GM18508 (cell line): ENCODE data around the gene KCTD17.

Experiments used
- ATAC-seq: cut with Tn5 transposase; IDR thresholded peaks from one replicate; pipeline ENCODE4 v1.9.1; 2021; ENCODE audit warnings: moderate number of reproducible peaks; ENCODE audit not compliant: insufficient read depth, unreplicated experiment

KCTD17 gene

DNA sequence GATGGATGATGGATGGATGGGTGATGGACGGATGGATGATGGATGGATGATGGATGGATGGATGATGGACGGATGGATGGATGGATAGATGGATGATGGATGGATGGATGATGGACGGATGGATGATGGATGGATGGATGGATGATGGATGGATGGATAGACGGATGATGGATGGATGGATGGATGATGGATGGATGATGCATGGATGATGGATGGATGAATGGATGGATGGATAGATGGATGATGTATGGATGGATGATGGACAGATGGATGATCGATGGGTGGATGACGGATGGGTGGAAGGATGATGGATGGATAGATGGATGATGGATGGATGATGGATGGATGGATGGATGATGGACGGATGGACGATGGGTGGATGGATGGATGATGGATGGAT, 21.1 kb downstream of the KCTD17 start:
- no peak for ATAC-seq

DNA sequence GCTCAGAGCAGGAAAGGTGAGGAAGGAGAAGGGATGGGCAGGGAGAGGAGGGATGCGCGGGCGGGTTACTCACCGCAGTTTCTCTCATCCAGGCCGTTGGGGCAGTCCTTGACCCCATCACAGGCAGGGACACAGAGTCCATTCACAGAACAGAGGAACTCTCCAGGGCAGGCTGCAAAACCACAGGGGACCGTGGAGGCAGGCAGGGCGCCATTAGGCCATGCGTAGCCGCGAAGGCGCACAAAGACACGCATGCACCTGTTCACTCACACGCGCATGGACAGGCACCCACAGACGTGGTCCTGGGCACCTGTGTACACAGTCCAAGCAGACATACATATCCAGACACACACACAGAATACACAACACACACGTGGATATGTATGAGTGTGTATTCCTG, 23.0 kb downstream of the KCTD17 start:
- no peak for ATAC-seq

DNA sequence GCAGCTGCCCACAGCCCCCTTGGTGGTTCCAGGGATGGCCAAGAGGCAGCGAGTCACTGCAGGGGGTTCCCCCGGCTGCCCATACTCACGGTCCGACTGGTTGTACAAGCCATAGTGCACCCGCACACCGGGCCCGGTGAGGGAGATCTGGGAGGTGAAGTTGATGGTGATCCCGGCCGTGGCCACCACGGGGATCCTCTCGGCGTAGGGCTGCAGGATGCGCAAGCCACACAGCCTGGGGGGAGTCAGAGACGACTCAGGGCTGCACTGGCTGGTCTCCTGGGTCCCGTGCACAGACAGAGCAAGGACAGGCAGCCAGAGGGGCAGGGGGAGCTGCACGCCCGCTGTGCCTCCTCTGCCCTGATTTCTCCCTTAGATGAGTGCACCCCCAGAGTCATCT, 23.5 kb downstream of the KCTD17 start:
- ATAC-seq = no peak

DNA sequence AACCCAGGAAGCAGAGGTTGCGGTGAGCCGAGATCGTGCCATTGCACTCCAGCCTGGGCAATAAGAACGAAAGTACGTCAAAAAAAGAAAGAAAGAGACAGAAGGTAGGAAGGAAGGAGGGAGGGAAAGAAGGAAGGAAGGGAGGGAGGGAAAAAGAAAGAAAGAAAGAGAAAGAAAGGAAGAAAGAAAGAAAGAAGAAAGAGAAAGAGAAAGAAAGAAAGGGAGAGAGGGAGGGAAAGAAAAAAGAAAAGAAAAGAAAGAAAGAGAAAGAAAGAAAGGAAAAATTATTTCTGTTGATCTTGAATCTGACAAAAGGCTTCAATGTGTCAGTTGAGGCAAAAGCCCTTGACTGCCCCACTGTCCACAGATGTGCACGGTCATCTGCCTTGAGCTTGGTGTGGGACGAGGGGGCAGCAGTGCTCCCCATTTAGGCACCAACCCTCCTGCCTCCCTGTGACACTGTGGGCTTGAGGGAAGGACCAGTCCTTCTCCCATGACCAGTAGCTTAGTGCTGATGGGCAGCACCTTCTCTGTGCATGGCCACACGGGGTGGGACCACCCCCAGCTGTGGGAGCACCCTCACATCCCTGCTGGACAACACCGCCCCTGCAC, 24.4 kb downstream of the KCTD17 start:
- no peak for ATAC-seq

DNA sequence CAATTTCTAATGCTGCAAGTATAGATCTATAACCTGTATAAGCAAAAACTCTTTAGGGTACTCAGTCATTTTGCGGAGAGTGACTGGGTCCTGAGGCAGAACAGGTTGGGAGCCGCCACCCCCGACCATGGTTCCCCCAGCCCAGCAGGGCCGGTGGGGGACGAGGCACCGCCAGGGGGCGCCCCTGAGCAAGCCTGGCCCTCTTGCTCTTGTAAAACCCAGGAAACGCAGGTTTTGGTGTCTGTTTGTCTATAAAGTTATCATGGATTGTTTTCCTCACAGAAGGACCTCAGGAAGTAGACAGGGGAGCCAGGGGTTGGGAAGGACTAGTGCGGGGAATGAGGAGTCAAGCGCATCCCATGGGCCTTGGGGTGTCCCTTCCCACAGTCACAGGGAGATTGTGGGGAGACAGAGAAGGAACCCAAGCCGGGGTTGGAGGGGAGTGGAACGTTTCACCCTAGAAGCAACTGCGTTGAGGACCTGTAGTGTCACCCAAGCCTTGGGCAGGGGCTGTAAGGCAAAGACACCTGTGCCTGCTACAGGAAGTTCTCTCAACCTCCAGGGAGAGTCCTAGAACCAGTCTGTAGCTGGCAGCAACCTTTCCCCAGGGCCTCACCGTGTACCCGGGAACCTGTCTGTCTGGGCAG, 26.4 kb downstream of the KCTD17 start:
- no peak for ATAC-seq

DNA sequence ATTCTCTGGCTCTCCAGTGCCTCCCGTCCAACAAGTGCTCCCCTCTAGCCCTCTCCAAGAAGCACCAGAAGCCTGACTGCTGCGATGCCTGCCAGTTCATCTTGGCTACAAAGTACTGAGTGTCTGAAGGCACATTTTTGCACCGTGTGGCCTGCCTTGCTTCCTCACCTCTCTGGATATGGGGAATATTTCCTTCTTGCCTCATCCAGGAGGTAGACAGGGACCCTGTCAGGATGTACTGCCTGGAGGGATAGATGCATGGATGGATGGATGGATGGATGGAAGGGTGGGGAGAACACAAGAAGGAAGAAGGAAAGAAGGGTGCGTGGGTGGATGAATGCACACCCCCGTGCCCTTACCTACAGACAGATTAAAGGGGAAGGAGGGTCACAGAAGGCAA, 27.6 kb downstream of the KCTD17 start:
- ATAC-seq = no peak

DNA sequence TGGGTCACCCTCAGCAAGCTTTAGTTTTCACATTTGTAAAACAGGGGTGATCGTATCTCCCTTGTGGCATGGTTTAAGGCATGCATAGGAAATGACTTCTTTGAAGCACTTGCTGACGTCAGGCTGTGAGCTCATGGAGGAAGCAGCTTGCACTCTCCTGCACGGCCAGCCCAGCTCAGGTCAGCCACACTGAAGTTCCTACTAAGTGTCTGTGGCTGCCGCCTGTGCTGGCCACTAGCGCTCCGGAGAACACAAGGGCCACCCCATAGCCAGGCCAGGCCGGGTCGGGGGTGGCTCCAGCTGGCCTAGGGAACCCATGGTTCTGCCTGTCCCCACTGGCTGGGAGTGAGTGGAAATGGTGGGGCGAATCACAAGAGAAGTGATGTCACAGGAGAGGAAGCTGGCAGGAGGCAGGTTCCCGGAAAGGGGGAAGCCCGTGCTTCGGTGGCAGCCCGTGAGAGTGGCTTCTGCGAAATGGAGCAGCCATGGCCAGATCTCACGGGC, 28.2 kb downstream of the KCTD17 start:
- no peak for ATAC-seq

DNA sequence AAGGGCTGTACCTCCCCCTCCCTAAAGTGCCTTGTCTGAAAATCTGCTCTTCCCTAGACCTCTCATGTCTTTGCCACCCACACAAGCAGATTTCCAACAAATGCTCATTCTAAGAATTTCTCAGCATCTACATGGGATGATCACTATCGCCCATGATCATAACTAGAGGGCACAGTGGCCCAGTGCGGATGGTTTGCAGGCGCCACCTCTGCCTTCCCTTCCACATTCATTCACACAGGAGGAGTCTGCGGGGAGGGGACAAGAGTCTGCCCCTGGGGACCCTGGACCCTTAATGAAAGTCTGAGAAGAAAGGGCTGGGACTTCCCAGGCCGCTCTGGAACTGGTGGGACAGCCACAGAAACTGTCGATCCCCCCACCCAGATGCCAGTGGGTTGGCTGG, 28.9 kb downstream of the KCTD17 start:
- ATAC-seq = no peak

DNA sequence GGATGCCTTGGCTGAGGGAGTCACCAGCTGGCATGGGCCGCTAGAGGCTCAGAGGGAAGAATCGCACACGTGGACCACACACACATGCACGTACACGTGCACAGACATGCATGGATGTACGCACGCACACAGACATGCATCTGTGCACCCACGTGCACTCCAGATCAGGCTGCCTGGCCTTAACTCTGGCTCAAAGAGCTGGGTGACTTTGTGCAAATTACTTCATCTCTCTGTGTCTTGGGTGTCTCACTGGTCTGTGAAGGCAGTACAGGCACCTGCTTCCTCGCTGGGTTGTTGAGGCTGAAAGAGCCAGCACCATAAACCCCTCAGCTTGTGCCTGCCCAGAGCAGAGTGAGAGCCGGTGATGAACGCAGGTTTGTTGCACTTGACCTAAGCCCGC, 29.3 kb downstream of the KCTD17 start:
- ATAC-seq = no peak

DNA sequence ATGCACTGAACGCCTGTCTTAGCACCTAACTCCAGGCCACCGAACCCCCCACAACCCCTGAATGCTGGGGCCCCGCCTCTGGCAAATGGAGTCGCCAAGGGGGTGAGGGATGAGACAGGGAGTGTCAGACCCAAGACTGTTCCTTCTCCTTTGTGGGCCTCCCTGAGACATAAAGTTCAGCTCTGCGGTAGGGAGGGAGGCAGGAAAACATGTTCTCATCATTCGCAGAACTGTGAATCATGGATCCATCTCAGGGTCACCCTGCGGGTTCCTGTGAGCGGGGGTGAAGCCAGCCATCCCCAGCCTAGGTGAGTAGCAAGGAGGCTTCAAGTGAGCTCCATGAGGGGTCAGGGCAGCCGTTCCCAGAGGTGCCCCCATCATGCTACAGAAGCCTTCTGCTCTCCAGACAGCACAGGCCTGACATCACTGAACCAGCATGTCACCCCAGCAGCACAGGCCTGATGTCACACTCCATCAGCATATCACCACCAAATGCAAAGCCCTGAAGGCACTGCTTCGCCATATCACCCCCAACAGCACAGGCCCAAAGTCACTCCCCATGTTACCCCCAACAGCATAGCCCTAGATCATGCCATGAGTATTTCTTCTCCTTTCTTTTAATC, 30.8 kb downstream of the KCTD17 start:
- ATAC-seq = no peak

DNA sequence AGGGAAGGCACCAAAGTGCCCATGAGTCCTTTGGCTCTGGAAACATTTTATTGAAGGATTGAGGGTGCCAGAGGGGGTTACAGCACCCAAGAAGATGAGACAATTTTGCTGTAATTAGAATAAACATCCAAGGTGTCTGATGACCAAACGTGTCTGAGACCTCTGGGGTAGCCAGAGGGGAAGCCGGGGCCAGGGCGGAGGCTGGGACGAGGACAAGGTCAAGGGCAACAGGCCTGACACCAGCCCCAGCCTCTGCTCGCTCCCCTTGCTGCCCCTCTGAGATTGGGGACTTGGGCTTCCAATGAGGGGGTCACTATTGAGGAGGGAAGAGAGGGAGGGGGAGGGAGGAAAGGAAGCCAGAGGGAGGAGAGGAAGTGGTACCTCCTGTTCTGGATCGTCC, 32.4 kb downstream of the KCTD17 start:
- no peak for ATAC-seq

DNA sequence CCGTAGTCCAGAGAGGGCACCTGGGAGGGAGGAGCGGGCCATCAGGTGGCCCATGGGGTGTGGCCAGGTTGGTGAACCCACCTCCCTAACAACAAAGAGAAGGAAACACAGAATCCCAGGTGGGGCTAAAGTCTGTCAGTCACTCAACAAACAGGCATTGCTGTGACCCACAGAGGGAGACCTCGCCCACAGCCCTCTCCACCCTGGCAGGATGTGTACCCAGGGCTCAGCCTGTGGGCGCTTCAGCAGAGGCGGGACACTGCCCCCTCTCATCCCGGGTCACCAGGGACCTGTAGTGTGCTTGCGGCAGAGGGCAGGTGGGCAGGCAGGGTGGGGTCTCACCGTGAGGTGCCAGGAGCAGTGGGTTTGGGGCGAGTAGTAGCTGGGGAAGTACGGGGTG, 32.8 kb downstream of the KCTD17 start:
- no peak for ATAC-seq

DNA sequence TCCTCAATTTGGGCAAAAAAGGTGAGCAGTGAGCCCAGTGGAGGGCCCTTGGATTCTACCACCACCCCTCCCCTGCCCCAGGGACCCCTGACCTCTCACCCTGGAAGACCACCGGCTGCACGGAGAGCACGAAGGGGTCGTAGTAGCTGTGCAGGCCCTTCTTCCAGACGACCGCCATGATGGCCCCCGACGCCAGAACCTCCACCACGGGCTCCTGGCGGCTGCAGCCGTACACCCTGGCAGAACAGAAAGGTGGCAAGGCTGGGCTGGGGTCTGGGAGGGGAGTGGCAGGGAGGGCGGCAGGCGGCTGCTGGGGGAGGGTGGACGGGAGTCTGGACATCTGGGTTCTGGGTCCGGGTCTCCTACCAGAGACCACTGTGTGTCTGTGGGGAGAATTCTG, 34.6 kb downstream of the KCTD17 start:
- no peak for ATAC-seq

DNA sequence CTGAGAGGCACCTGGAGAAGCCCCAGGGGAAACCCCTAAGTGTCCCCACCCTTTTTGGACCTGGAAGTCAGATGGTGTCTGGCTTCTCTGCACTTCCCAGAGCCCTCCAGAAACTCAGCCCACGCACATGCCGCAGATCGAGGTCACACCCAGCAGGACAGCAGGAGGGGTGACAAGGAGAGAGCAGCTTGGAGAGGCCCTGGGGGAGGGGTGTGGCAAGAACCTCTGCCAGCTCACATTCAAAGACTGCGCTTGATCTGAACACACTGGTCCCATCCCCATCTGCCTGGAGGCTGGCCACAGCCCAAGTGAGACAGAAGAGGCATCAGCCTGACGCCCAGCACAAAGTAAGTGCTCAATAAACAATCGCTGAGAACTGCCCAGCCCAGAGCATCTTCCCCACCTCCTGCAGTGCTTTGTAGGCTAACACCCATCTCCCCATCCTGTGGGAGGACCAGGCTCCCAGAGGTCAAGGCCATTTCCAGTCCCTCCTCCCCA, 36.6 kb downstream of the KCTD17 start:
- ATAC-seq = no peak

DNA sequence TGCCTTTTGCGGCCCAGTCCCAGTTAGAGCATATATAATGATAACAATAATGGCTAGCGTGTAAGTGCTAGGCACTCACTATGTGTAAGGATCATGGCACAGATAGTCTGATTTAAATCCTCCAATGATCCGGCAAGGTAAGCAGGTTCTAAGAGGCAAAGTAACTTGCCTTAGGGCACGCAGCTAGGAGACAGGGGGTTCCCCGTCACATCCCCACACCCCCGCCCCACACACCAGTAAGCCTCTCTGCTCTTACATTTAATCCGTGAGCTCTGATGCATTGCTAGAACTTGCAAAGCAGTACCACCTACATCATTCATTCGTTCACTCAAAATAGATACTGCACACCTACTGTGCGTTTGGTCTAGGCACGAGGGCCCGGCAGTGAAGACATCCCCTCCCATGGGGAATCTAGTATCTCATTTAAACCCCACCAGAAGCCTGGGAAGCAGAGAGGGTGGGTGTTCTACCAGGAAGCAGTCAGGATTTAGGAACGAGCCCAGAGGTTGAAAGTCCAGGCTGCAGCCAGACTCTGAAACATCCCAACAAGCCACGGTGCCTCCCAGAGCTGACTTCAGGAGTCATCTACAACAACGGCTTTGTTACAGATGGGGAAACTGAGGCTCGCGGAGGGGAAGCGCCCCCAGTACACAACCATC, 37.3 kb downstream of the KCTD17 start:
- no peak for ATAC-seq

DNA sequence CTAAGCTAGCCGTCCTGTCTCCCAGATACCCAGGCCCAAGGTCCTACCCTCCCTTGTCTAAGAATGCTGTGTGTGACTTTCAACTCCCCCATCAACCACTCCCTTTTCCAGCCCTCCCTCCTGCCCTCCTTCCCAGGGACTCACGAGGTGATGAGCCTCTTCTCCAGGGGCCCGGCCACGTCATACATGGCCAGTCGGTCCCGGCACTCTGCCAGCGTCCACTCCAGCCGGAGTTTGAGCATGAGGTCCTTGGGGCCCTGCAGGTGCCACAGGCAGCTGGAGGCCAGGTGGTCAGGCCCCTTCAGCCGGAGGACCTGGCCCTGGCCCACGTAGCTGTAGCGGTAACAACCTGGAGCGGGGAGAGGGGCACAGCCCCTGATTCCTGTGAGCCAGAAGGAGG, 37.9 kb downstream of the KCTD17 start:
- no peak for ATAC-seq

DNA sequence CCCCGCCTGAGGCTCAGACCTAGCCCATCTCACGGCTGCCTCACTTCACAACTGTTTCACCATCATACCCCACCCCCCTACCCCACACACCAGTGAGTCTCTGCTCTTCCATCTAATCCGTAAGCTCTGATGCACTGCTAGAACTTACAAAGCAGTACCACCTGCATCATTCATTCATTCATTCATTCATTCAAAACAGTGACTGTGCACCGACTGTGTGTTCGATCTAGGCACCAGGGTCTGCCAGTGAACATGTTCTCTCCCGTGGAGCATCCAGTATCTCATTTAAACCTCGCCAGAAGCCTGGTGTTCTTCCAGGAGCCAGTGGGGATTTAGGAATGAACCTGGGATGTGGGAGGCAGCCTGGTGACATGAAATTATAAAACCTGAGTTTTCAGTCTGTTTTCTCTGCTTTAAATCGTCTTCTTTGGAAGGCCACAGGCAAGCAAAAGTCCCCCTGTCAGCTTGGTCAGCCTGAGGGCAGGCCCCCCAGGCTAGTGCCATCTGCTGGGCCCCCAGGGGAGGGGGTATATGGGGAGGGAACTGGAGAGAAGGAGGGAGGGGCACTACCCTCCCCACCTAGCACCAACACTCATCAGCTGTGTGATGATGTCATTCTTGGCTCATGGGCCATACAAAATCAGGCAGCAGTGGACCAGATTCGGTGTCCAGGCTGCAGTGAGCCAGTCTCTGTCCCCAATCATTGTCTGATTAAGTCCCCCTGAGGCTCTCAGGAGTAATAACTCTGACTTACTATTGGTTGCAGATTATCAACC, 39.6 kb downstream of the KCTD17 start:
- no peak for ATAC-seq

DNA sequence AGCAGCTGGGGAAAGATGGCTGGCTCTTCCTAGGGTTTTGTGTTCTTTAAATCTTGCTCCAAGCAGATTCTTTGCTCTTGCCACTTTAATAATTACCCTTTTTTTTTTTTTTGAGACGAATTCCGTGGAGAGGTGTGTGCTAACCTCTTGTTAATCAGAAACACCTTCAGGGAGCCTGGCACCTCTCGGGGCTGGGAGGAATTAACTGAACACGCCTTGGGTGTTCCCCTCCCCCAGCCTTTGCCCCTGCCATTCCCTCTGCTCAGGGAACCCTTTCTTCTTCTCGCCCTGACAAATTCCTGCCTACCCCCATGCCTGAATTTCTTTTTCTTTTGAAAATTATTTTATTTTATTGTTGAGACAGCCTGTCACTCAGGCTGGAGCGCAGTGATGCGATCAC, 40.5 kb downstream of the KCTD17 start:
- no peak for ATAC-seq

DNA sequence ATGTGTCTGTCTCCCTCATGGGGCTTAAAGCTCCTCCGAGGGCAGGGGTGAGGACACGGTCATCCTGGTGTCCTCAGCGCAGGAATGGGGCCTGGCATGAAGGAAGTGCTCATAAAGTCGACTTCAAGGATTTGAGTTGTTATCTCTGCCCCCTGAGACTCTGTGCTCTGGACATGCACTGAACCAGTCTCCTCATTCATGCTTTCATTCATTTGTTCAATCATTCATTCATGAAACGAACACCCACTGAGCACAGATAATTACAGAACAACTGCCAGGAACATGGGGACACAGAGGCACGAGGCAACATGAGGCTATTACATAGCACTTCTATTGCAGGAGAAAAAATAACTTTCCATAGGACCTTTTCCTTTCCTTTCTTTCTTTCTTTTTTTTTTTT, 41.5 kb downstream of the KCTD17 start:
- no peak for ATAC-seq

DNA sequence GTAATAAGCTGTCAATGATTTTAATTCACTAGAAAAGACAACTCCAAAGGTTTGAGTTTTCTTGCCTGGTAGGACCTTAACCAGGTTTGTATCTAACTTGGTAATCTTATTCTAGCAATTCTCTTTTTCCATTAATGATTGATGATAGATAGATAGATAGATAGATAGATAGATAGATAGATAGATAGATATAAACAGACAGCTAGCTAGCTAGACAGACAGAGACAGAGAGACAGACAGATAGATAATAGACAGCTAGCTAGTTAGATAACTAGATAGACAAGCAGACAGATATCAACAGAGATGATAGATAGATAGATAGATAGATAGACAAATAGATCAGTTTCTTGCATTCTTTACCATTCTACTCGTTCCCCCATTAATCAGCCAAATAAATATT, 42.7 kb downstream of the KCTD17 start:
- ATAC-seq = no peak
